Psoas muscle (tissue), 8 donors: Measurements from ENCODE around the gene PAQR9. TPM values are rescaled to one million over a fixed set of nuclear protein-coding genes. Genes with fewer than 3 reads are reported as not detected.

Experiments
- ATAC-seq, 4 donors: fragments of 200-7000 bp; cut with Tn5 transposase; one replicate each; pipeline ENCODE4 v1.9.1; 2020; ENCODE audit warnings: moderate library complexity in 3 of 4, mild to moderate bottlenecking in 2 of 4
- DNase-seq, 2 donors: peaks; one replicate each; pipeline ENCODE4 v3.0.0-alpha.2; 2020
- H3K27ac ChIP-seq: fragments of 200-600 bp; one replicate; pipeline ENCODE4 v1.8.0; 2022
- H3K27me3 ChIP-seq, 3 donors: fragments of 200-600 bp in 1 of 3; one replicate each; pipeline versions ENCODE4 v1.6.1 to v1.8.0; 2013 to 2022; ENCODE audit warnings: low read length in 2 of 3, mild to moderate bottlenecking in 2 of 3, moderate library complexity in 1 of 3; ENCODE audit not compliant: insufficient read depth in 3 of 3
- H3K36me3 ChIP-seq, 2 donors: fragments of 200-600 bp in 1 of 2; one replicate each; pipeline versions ENCODE4 v1.6.1 to v1.8.0; 2013 to 2022; ENCODE audit warnings: low read depth in 1 of 2, mild to moderate bottlenecking in 1 of 2, moderate library complexity in 1 of 2; ENCODE audit not compliant: insufficient read depth in 1 of 2
- H3K4me1 ChIP-seq: fragments of 200-600 bp; one replicate; pipeline ENCODE4 v1.8.0; 2022
- H3K4me3 ChIP-seq: fragments of 200-600 bp; one replicate; pipeline ENCODE4 v1.8.0; 2022; ENCODE audit warnings: mild to moderate bottlenecking
- H3K9me3 ChIP-seq: fragments of 200-600 bp; one replicate; pipeline ENCODE4 v1.8.0; 2022
- CTCF ChIP-seq: fragments of 200-600 bp; IDR thresholded peaks from one replicate; pipeline ENCODE4 v1.8.0; 2022; ENCODE audit warnings: antibody characterized with exemption
- WGBS, 3 donors: extraction: QIAGEN DNeasy Blood & Tissue Kit; methylation state at CpG; one replicate each; pipeline versions ENCODE4 v1.1.6 to v1.1.7; 2013; 5-methylcytosine and 5-hydroxymethylcytosine counted together
- intact Hi-C, 2 donors: fragments of 100-400 bp; cut with DNase I; formaldehyde crosslinking; loops; one replicate each; pipeline versions ENCODE4 v1.11.0 to v1.14.2; 2022
- polyA plus RNA-seq, 3 donors: library from polyadenylated mRNA; stranded (reverse); fragments of 200-250 nt; gene quantifications; one replicate each; pipeline ENCODE4 v1.2.3, GENCODE V29; 2013
- total RNA-seq, 4 donors: library from RNA; stranded (reverse); fragmentation: NEBNext Ultra II Directional in 2 of 4; extraction: Animal tissue kit (Norgen Biotek cat#: 25700) in 2 of 4; gene quantifications; one replicate each; pipeline versions ENCODE4 v1.2.1 to v1.2.4, GENCODE V29; 2021 to 2023
- donor health status: healthy with polysubstance abuse.
- donor health status: DM: no; HTN: no; CAD: no; lungs with moderate emphysema.
- donor health status: Bipolar disorder and iron deficiency.
- donor health status: healthy.
- donor health status: DM: yes; HTN: yes; CAD: no.
- donor health status: DM: no; HTN: no; CAD: no.
- donor health status: DM: no; HTN: no; CAD: no.
- donor health status: DM: yes; HTN: yes; CAD: no.

Gene PAQR9
- total and polyA plus RNA-seq, 7 donors: 0.53 to 5.8 (median 2.2) TPM

DNA sequence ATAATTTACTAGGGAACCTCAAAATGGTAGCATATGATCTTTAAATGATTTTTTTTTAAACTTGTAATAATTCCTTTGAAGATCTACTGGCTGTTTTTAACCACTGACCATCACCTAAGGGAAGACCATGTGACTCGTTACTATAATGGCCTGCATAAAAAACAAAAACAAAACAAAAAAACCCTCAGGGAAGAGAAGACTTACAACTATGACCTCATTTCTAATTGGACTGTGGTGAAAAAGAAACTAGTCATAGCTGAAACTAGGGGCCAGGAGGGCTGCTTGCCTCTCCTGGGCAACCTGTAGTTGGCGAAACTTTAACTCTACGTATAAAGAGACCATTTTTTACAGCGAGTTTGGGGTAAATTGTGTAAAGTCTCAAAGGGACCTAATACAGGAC is 23.0 kb downstream of the PAQR9 start:
- DNase-seq: no peak
- Histone ChIP-seq H3K9me3 (no peaks in the 10 kb centered on the region), H3K4me1 (no peaks in the 10 kb centered on the region), H3K36me3 (no peaks in the 10 kb centered on the region), H3K27me3 (no peaks in the 10 kb centered on the region), H3K27ac (no peak overlapping the region), H3K4me3 (no peak overlapping the region)
- no peak for ATAC-seq
- no peak for TF ChIP-seq CTCF
- intact Hi-C loops: no loop called here
- WGBS, 3 donors: 68 to 79% (median 79%) methylated on average over 4 of the region's 4 CpGs

DNA sequence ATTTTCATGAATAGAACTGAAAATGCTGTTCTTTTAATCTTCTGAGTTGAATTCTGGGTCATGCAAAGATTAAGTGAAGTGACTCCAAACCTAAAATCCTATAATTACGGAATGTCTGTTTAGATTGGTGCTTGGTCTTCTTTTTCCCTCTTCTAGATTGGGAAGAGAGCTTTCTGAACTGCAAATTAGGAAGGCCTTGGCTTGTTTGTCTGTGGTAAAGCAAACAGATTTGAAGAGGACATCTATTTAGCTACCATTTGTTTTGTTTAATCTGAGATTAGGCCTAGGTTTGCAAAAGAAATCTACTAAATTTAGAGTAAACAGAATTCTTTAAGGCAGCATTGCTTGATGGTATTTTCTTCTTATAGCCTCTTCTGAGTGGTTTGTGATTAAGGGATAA is 23.5 kb downstream of the PAQR9 start:
- no peaks in the 10 kb centered on the region for H3K9me3 ChIP-seq
- no peaks in the 10 kb centered on the region for H3K4me1 ChIP-seq
- intact Hi-C loops: no loop called here
- H3K36me3 ChIP-seq: no peaks in the 10 kb centered on the region
- H3K27ac ChIP-seq: no peak overlapping the region
- 83 to 95% (median 89%) methylated on average over 1 of the region's 1 CpG for WGBS, 3 donors
- H3K27me3 ChIP-seq: no peaks in the 10 kb centered on the region
- TF ChIP-seq CTCF: no peak
- no peak for DNase-seq
- no peak overlapping the region for H3K4me3 ChIP-seq
- no peak for ATAC-seq

DNA sequence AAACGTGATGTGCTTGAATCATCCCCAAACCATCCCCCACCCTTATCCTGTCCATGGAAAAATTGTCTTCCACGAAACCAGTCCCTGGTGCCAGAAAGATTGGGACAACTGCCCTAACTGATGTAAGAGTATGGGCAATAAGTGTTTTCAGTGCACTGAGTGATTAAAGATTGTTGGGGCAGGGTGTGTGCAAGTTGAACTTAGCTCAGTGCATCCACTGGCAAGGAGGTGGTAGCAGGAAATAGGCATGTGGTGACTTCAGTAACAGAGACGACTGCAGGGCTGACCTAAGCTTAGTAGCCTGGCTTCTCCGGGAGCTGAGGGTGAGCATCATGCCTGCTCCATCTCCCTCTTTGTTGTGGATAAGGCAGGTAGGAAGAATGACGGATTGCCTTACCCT is 27.5 kb downstream of the PAQR9 start:
- intact Hi-C loops: no loop called here
- TF ChIP-seq CTCF: no peak

DNA sequence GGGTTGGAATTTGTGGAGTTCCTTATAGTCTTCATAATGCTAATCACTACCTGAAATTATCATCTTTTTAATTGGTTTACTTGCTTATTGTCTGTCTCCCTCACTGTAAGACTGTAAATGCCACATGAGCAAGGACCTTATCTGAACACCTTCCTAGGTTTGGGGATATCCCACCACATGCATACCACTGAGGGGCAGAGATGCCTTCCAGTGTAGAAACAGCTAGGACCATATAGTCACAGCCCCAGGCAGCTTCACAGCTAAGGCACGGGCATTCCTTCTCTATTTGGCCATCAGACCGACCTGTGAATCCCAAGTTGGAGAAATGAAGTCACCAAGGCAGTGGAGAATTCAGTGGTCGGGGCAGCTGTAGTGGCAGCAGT is 28.6 kb downstream of the PAQR9 start:
- Histone ChIP-seq H3K27ac (no peak overlapping the region), H3K36me3 (no peaks in the 10 kb centered on the region), H3K4me3 (no peak overlapping the region), H3K9me3 (no peaks in the 10 kb centered on the region), H3K27me3 (no peaks in the 10 kb centered on the region), H3K4me1 (no peaks in the 10 kb centered on the region)
- ATAC-seq (no peak), DNase-seq (no peak)
- TF ChIP-seq CTCF: no peak
- WGBS, 3 donors: 83 to 89% (median 86%) methylated on average over 3 of the region's 3 CpGs
- intact Hi-C loops: loop anchor here in 1 of 2 donors (5.0 kb wide), 1 partner anchor 57 kb away; no protein-coding TSS in a partner anchor

More for the DNA sequence above, 27.5 kb downstream of the PAQR9 start:
- WGBS, 3 donors: 59 to 80% (median 61%) methylated on average over 5 of the region's 5 CpGs
- ATAC-seq (no peak), DNase-seq (no peak)
- H3K27me3 ChIP-seq: no peaks in the 10 kb centered on the region
- no peak overlapping the region for H3K27ac ChIP-seq
- no peak overlapping the region for H3K4me3 ChIP-seq
- H3K36me3 ChIP-seq: no peaks in the 10 kb centered on the region
- H3K9me3 ChIP-seq: no peaks in the 10 kb centered on the region
- no peaks in the 10 kb centered on the region for H3K4me1 ChIP-seq

- DNase-seq (no peak), ATAC-seq (no peak)
- Histone ChIP-seq H3K9me3 (no peaks in the 10 kb centered on the region), H3K27me3 (no peaks in the 10 kb centered on the region), H3K4me3 (no peak overlapping the region), H3K27ac (no peak overlapping the region), H3K4me1 (no peaks in the 10 kb centered on the region), H3K36me3 (no peaks in the 10 kb centered on the region)
- TF ChIP-seq CTCF: no peak
- 75 to 84% (median 77%) methylated on average over 7 of the region's 7 CpGs for WGBS, 3 donors
- intact Hi-C loops: loop anchor here in 1 of 2 donors (5.0 kb wide), 1 partner anchor 58 kb away; no protein-coding TSS in a partner anchor
These were observed 29.2 kb downstream of the PAQR9 start for GRCh38 chr3:142934128-142934886.
